MM.1S (cell line): Measurements from ENCODE around the gene DNAJC8.
A peak's percentile ranks its signal among the peaks of the same experiment; 100 is the strongest.

Experiments
- DNase-seq: peaks from one replicate; pipeline ENCODE4 v3.0.0-alpha.2; 2015
- H2AFZ ChIP-seq: fragments of 300-600 bp; sonication (generic); 2 replicates; pipeline ENCODE4 v1.6.0; 2016; ENCODE audit warnings: antibody characterized with exemption, low read length
- H3F3A ChIP-seq: fragments of 300-600 bp; sonication (generic); 2 replicates; pipeline ENCODE4 v1.6.1; 2016; ENCODE audit warnings: mild to moderate bottlenecking, antibody characterized with exemption, low read length, moderate library complexity, mixed read lengths; ENCODE audit not compliant: insufficient read depth
- H3K27ac ChIP-seq: fragments of 300-600 bp; sonication (generic); 2 replicates; pipeline ENCODE4 v1.5.1; 2016; ENCODE audit warnings: mild to moderate bottlenecking, low read length
- H3K27me3 ChIP-seq: fragments of 300-600 bp; sonication (generic); replicated peaks from 2 replicates; pipeline ENCODE4 v1.6.0; 2016; ENCODE audit warnings: low read length; ENCODE audit not compliant: insufficient read depth
- H3K36me3 ChIP-seq: fragments of 300-600 bp; sonication (generic); replicated peaks from 2 replicates; pipeline ENCODE4 v1.6.1; 2016; ENCODE audit warnings: mild to moderate bottlenecking, low read length, mixed read lengths; ENCODE audit not compliant: insufficient read depth
- H3K4me1 ChIP-seq: fragments of 300-600 bp; sonication (generic); 2 replicates; pipeline ENCODE4 v1.6.1; 2016; ENCODE audit warnings: low read length, mixed read lengths
- H3K4me2 ChIP-seq: fragments of 300-600 bp; sonication (generic); 2 replicates; pipeline ENCODE4 v1.6.0; 2016; ENCODE audit warnings: low read depth, low read length
- H3K4me3 ChIP-seq: fragments of 300-600 bp; sonication (generic); 2 replicates; pipeline ENCODE4 v1.5.1; 2016; ENCODE audit warnings: low read length, mixed read lengths
- H3K79me2 ChIP-seq: fragments of 300-600 bp; sonication (generic); 2 replicates; pipeline ENCODE4 v1.6.1; 2016; ENCODE audit warnings: mixed run types, low read length, mixed read lengths
- H3K9ac ChIP-seq: fragments of 300-600 bp; sonication (generic); 2 replicates; pipeline ENCODE4 v1.6.1; 2016; ENCODE audit warnings: low read length, mixed read lengths
- H3K9me2 ChIP-seq: fragments of 300-600 bp; sonication (generic); replicated peaks from 2 replicates; pipeline ENCODE4 v1.6.1; 2016; ENCODE audit warnings: mild to moderate bottlenecking, low read length, mixed read lengths; ENCODE audit not compliant: insufficient read depth
- H3K9me3 ChIP-seq: fragments of 300-600 bp; sonication (generic); replicated peaks from 2 replicates; pipeline ENCODE4 v1.6.1; 2016; ENCODE audit warnings: mild to moderate bottlenecking, low read length, mixed read lengths; ENCODE audit not compliant: insufficient read depth
- H4K20me1 ChIP-seq: fragments of 300-600 bp; sonication (generic); 2 replicates; pipeline ENCODE4 v1.6.1; 2016; ENCODE audit warnings: mild to moderate bottlenecking, low read length, moderate library complexity, mixed read lengths; ENCODE audit not compliant: insufficient read depth
- EZH2 ChIP-seq: fragments of 300-600 bp; sonication (generic); optimal IDR thresholded peaks from 2 replicates; pipeline ENCODE3; 2017; ENCODE audit warnings: low read depth, mild to moderate bottlenecking, antibody characterized with exemption, low read length, mixed read lengths
- EZH2phosphoT487 ChIP-seq: fragments of 300-600 bp; sonication (generic); IDR thresholded peaks from 2 replicates; pipeline ENCODE4 v1.6.1; 2018; ENCODE audit warnings: antibody characterized with exemption, low read length
- TF ChIP-seq, protein P1 (sequence below): fragments of 300-600 bp; sonication (generic); IDR thresholded peaks from 2 replicates; pipeline ENCODE4 v1.5.1; 2016; ENCODE audit warnings: antibody characterized with exemption, low read length, mixed read lengths

Gene DNAJC8

DNA sequence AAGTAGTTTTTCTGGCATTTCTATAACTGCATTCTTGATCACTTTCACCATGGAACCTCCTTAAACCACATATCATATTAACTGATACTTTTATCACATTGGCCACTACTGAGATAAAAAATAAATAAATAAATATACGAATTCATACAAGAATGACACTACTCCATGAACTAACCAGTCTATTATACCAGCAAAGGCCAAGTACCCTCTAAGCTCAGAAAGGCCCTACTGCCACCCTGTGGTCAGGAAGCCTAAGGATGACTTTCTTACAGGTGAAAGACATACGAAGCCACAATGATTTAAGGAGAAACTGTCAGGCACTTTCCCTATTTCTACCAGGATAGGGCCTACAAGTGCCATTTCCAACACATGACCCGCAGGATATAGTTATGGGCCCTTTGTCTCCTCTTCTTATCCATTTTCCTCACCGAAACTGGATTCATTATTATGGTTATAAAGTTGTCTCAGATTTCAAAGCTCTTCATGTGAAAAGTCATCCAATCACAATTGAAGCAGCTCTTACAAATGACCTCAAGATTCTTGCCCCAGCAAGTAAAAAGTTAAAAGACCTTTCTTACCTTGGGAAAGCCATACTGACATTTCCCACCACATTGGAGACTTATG, 23.9 kb downstream of the DNAJC8 start:
- Histone ChIP-seq H3F3A (0 out of 2 replicates have a peak, but pooled peaks cover 3% of the 10 kb centered on the region), H3K9me3 (no peaks in the 10 kb centered on the region), H3K4me3 (no peak overlapping the region), H3K4me2 (no peak overlapping the region), H3K27ac (no peak overlapping the region), H3K9me2 (no peaks in the 10 kb centered on the region), H3K4me1 (no peaks in the 10 kb centered on the region), H3K79me2 (peaks cover 12% of the 10 kb centered on the region; the same call in 1 of the 2 replicates), H3K36me3 (no peaks in the 10 kb centered on the region; the same call in 1 of the 2 replicates), H4K20me1 (no peaks in the 10 kb centered on the region; the same call in 1 of the 2 replicates), H2AFZ (no peak overlapping the region), H3K9ac (no peak overlapping the region), H3K27me3 (no peaks in the 10 kb centered on the region)
- peak; percentile 68 for DNase-seq
- TF ChIP-seq, protein P1, sequence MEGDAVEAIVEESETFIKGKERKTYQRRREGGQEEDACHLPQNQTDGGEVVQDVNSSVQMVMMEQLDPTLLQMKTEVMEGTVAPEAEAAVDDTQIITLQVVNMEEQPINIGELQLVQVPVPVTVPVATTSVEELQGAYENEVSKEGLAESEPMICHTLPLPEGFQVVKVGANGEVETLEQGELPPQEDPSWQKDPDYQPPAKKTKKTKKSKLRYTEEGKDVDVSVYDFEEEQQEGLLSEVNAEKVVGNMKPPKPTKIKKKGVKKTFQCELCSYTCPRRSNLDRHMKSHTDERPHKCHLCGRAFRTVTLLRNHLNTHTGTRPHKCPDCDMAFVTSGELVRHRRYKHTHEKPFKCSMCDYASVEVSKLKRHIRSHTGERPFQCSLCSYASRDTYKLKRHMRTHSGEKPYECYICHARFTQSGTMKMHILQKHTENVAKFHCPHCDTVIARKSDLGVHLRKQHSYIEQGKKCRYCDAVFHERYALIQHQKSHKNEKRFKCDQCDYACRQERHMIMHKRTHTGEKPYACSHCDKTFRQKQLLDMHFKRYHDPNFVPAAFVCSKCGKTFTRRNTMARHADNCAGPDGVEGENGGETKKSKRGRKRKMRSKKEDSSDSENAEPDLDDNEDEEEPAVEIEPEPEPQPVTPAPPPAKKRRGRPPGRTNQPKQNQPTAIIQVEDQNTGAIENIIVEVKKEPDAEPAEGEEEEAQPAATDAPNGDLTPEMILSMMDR, result peak; percentile 71
- TF ChIP-seq EZH2, result no peak

DNA sequence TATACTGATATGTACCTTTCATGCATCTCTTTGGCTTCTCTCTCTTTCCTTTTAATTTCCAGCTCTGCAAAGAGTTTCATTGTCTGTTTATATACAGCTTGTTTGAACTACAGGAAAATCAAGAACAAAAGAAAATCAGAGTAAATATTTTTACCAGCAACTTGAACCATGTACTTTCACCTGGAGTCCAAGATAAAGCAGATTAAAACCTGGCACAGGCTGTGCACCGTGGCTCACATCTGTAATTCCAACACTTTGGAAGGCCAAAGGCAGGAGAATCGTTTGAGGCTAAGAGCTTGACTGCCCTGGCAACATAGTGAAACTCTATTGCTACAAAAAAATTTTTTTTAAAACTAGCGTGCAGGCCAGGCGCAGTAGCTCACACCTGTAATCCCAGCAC, 27.6 kb downstream of the DNAJC8 start:
- no peaks in the 10 kb centered on the region; the same call in 1 of the 2 replicates for H4K20me1 ChIP-seq
- H3K9ac ChIP-seq, result no peak overlapping the region
- H3K4me2 ChIP-seq, result no peak overlapping the region
- H3K4me1 ChIP-seq, result no peaks in the 10 kb centered on the region
- no peaks in the 10 kb centered on the region for H3K9me2 ChIP-seq
- no peaks in the 10 kb centered on the region for H3K27me3 ChIP-seq
- H3K4me3 ChIP-seq, result no peak overlapping the region
- H3K9me3 ChIP-seq, result no peaks in the 10 kb centered on the region
- TF ChIP-seq, protein P1, result no peak
- TF ChIP-seq EZH2, result no peak
- H3K36me3 ChIP-seq, result peaks cover 8% of the 10 kb centered on the region; the same call in 1 of the 2 replicates
- DNase-seq, result no peak
- H3K79me2 ChIP-seq, result no peaks in the 10 kb centered on the region
- H3F3A ChIP-seq, result no peaks in the 10 kb centered on the region
- H3K27ac ChIP-seq, result no peak overlapping the region
- H2AFZ ChIP-seq, result no peak overlapping the region

DNA sequence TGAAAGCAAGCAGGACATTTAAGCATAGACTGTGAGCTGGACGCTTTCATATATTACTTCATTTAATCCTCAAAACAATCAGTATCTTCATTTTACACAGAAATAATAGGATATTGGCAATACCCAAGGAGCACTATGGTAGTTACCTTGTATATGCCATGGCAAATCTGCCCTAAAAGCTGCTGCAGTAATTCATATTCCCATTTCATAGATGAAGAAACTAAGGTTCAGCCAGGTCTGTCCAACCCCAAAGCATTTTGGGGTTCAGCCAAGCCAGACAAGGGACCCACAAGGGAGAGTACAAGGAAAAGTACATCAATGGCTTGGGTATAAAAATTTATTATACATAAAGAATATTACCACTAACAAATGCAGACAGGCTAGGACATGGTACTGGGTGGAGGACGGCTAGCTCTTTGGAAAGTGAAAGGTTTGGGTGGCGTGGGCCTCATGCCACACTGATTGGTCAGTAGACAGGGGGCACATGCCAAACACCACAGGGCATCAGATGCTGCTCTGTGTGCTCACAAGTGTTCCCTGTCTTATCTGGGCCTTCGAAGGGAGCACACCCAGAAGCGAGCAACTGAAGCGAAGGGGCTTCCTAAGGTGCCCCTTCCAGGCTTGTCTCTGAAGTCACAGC, 32.5 kb downstream of the DNAJC8 start:
- Histone ChIP-seq H3K9me2 (no peaks in the 10 kb centered on the region), H2AFZ (no peak overlapping the region), H3K4me1 (peaks cover 13% of the 10 kb centered on the region), H3K36me3 (peaks cover 12% of the 10 kb centered on the region; the same call in 1 of the 2 replicates), H3K79me2 (no peaks in the 10 kb centered on the region), H3K27ac (no peak overlapping the region), H3K9ac (no peak overlapping the region), H3K4me3 (no peak overlapping the region), H3F3A (no peaks in the 10 kb centered on the region), H3K4me2 (no peak overlapping the region), H4K20me1 (no peaks in the 10 kb centered on the region), H3K27me3 (no peaks in the 10 kb centered on the region), H3K9me3 (no peaks in the 10 kb centered on the region)
- TF ChIP-seq, protein P1, result no peak
- TF ChIP-seq EZH2 (no peak), EZH2phosphoT487 (no peak)
- no peak for DNase-seq
